Activated gamma-delta T cell treated with Interleukin-2 at 50 U/mL for 16 hours (primary cell): ENCODE data around the gene WFDC2.
A peak's percentile ranks its signal among the peaks of the same experiment; 100 is the strongest.

Experiments used
- DNase-seq: peaks from one replicate; pipeline ENCODE4 v3.0.0-alpha.2; 2020

The WFDC2 gene, protein sequence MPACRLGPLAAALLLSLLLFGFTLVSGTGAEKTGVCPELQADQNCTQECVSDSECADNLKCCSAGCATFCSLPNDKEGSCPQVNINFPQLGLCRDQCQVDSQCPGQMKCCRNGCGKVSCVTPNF

DNA sequence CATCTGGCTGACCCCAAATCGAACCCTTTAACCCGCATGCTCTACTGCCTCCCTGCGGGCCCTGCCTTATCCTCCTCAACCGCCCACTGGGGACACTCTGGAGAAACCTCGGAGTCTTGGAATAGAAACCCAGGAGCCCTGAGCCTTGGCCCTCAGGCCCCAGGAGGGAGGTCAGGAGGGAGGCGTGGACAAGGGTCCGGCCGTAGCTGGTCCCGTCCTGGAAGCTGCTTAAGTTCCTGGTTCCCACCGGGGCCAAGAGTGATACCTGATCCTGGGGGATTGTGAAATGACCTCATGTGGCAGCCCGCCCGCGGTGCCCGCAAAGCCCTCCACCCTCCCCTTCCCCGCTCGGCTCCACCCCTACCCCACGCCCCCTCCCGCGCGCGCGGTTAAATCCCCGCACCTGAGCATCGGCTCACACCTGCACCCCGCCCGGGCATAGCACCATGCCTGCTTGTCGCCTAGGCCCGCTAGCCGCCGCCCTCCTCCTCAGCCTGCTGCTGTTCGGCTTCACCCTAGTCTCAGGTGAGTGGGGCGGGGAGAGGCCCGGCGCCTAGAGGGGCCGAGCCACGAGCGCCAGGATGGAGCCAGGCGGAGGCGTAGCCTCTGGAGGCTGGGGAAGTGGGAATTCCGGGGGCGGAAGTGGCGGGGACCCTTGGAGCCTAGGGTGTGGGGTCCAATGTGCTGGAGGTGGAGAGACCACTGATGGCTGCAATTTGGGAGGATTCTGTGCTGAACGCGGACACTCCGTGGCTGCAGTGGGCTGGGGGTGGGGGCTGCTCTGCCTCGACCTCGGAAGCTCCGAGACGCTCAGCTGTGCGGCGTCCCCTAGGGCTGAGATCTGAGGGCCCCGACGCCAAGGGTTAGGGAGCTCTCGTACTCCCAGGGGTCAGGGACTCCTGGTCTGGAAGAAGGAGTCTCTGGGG is at the start of gene WFDC2:
WFDC2 (plus strand) TSS at position 418 of the 926 bp plus-strand sequence; CDS start at position 447, 29 bp downstream.
- no peak for DNase-seq

DNA sequence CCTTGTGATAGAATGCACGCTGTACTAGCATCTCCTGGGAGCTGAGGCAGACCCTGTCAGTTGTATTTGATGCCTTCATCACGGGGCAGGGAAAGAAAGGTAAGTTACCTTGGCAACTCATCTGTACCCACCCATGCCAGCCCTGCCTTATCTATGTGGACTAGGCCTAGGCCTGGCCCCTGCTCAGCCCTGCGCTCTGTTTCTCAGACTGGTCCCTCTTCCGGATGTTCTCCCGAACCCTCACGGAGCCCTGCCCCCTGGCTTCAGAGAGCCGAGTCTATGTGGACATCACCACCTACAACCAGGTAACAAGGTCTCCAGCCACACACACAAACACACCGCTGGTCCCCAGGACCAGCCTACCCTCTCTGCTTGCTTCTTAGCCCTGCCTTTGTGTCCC is 49.4 kb upstream of the WFDC2 start:
- DNase-seq: no peak

DNA sequence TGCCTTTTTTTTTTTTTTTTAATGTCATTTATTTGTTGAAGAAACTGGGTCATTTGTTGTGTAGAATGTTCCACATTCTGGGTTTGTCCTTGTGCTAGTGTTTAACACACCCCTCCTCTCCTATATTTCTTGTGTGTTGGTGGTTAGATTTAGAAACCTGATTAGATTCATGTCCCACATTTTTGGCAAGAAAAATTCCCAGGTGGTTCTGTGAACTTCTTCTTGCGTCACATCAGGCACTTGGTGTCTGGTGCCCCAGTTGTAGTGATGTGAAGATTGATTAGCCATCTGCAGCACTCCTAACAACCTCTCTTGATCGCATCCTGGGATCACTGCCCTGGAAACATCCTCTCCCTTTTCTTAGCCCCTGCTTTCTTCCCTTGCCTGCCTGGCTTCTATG is 45.9 kb upstream of the WFDC2 start:
- DNase-seq: no peak

DNA sequence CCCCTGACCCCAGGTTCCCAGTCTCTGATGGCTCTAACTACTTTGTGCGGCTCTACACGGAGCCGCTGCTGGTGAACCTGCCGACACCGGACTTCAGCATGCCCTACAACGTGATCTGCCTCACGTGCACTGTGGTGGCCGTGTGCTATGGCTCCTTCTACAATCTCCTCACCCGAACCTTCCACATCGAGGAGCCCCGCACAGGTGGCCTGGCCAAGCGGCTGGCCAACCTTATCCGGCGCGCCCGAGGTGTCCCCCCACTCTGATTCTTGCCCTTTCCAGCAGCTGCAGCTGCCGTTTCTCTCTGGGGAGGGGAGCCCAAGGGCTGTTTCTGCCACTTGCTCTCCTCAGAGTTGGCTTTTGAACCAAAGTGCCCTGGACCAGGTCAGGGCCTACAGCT is 44.0 kb upstream of the WFDC2 start:
- no peak for DNase-seq

DNA sequence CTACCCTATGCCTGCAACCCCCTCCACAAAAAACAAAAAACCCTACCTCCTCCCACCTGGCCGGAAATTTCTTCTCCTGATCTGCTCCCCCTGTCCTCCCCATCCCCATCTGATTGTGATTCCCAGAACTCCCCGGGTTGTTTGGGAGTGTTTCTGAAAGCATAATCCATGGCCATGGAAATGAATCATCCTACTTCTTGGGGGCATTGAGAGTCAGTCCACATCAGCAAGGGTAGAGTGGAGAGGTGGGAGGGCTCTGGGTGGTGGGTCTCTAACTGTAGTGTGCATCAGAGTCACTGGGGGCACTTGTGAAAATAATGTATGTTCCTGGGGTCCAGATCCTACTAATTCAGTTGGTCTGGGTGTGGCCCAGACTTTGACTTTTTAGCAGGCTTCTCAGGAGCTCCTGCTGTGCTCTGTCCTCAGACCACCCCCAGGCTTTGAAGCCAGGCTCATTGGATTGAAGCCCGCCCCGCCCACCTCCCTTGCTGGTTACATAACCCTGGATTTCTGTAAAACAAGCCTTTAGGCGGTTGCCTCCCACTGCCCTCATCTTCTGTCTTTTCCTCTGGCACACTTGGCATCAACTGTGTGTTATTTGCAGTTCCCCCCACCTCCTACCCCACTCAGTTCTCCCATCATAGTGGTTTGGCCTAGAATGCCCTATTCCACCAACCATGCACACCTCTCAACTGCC is 43.1 kb upstream of the WFDC2 start:
- no peak for DNase-seq

DNA sequence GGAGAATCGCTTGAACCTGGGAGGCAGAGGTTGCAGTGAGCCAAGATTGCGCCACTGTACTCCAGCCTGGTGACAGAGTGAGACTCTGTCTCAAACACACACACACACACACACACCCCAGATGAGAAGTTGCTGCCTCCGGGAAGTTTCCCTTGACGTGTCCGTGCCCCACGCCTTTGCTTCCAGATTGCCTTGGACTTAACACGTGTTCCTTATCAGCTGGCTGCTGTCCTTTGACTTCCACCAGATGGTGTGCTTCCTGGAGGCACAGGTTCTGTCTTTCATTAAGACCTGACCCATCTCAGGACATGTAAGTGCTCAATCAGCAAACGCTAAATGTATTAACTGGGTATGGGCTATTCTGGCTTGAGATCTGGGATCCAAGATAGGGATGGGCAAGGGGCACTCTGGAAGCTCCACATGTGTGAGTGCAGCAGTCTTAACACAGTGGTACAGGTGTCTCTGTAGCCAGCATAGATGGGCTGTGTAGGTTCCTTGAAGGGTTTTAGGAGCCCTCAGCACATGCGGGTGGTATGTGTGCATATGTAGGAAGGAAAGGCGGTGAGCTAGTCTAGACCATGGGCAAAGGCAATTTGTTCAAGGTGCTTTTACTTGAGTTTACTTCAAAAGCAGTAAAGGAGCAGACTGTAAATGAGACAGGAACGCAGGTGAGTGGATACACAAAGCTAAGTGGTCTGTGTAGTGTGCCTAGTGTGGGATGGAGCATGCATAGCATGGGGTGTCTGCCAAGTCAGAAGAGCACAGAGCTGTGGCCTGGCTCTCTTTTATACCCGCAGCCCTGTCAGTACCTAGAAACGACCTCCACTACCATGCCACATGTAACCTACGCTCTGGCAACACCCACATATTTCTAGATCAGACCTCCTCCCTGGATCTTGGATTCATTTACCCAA is 42.1 kb upstream of the WFDC2 start:
- DNase-seq: no peak

DNA sequence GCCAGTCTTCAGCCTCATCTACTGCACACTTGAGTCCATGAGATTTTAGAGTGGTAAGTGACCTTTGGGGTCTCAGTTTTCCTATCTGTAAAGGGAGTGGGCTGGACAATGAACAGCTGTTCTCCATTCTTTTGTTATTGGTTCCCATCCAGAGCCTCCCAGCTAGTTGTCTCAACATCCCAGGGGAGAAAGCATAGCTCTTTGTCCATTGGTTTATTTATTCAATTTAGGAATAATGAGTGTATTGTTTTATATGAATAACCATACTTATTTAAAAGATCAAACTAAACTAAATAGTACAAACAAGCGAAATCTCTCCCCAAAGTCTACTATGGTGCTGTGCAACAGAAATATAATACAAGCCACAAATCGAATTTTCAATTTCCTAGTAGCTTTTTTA is 39.9 kb upstream of the WFDC2 start:
- no peak for DNase-seq

DNA sequence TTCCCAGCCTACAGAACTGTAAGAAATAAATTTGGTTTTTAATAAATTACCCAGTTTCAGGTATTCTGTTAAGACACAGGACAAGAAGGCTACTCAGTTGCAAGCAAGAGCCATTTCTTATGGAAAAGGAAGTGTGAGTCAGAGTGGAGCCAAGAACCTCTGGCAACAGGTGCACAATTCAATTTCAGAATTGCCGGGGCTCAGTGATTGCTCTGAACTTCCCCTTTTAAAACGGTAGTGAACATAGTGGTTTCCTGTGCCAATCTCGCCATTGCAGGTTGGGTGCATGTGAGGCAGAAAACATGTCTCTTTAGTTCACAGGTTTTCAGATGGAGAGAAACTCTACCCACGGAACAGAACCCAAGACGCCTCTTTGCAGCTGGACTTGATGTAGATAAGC is 37.3 kb upstream of the WFDC2 start:
- no peak for DNase-seq

DNA sequence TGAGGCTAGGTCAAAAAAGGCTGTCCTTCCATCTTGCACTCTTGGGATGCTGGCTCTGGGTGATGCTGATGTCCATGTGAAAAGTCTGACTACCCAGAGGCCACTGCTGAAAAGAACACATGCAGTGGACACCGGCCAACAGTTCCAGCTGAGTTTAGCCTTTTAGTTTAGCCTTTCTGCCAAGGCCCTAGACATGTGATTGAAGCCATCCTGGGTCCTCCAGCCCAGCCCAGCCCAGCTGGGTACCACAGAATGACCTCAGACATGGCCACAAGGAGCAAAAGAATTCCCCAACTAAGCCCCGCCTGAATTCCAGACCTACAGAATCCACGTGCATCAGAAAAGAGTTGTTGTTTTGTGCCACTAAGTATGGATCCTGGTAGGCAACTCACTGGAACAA is 36.2 kb upstream of the WFDC2 start:
- no peak for DNase-seq

DNA sequence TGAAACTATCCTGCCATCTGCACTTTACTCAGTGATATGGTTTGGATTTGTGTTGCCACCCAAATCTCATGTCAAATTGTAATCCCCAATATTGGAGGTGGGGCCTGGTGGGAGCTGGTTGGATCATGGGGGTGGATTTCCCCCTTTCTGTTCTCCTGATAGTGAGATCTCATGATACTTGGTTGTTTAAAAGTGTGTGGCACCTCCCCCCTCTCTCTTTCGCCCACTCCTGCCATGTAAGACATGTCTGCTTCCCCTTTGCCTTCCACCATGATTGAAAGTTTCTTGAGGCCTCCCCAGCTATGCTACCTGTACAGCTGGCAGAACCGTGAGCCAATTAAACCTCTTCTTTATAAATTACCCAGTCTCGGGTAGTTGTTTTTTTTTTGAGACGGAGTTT is 35.6 kb upstream of the WFDC2 start:
- no peak for DNase-seq

DNA sequence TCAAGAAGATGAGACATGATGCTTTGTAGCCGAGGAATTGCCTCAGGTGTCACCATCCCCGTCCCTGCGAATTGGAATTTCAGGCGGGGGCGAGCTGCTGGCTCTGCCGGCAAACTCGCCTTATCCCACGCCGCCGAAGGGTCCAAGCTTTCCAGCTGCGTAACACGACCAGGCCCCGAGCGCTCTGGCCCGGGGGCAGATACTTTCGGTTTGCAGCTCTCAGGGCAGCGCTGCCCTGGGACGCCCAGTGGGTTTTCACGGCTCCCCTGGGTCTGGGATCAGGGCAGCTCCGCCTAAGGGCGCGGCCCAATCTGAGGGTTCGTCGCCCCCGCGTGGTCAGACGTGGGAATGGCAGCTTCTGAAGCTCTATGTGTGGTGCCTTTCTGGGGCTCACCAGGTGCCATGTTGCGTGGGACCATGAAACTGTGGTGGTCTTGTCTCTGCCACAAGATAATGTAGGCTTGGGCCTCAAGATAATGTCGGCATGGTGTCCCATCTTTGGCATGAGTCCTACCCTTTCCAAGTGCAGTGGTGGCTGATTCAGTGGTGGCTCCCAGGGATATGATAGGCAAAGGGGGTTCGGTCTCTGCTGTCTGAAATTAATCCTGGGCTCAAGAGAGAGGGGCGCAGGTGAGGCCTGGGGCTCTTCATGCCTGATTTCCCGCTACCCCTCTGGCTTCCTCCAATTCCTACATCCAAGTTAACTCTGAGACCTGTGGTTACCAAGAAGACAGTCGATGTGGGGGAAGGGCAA is 32.6 kb upstream of the WFDC2 start:
- peak; percentile 91 for DNase-seq

DNA sequence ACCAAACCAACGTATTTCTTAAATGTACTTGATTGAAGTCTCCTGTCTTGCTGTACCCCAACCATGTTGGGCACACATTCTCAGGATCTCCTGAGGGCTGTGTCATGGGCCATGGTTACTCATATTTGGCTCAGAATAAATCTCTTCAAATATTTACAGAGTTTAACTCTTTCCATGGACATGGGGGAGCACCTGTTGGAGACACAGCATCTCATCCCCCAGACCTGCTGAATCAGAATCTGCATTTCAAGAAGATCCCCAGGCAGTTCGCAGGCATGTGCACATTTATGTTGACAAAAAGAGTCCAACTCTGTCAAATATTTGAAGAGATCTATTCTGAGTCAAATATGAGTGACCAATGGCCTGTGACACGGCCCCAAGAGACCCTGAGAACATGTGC is 29.1 kb upstream of the WFDC2 start:
- no peak for DNase-seq

DNA sequence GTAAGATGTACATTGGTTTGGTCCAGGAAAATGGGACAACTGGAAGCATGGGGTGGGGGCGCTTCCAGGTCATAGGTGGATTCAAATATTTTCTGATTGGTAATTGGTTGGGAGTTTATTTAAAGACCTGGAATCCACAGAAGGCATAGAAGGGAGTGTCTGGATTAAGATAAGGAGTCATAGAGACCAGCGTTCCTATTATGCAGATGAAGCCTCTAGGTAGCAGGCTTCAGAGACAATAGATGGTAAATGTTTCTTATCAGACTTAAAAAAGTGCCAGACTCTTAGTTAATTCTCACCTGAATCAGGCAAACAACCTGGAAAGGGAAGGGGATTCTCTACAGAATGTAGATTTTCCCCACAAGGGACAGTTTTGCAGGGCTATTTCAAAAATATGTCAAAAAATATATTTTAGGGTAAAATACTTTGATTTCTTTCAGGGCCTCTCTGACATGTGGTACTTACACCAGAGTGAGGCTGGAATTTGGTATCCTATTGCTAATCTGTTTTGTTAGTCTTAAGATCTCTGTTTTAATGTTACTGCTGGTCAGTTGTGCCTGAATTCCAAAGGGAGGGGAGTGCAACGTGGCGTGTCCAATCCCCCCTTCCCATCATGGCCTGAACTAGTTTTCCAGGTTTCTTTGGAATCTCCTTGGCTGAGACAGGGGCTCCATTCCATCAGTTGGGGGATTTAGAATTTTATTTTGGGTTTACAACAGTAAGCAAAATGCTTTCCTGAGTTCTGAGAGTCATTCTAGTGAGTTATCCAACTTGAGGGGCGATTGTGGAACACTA is 28.5 kb upstream of the WFDC2 start:
- no peak for DNase-seq

DNA sequence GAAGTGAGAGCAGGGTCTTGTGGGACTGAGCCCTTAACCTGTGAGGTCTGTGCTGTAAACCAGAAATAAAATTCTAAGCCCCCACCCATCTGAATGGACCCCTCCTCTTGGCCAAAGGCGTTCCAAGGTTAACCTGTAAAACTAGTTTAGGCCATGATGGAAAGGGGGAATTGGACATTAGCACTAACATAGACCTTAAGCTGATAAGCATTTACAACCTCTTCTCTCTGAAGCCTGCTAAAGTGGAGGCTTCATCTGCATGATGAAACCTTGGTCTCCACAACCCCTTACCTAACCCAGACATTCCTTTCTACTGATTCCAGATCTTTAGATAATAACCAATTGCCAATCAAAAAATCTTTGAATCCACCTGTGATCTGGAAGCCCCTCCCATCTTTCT is 27.8 kb upstream of the WFDC2 start:
- no peak for DNase-seq

DNA sequence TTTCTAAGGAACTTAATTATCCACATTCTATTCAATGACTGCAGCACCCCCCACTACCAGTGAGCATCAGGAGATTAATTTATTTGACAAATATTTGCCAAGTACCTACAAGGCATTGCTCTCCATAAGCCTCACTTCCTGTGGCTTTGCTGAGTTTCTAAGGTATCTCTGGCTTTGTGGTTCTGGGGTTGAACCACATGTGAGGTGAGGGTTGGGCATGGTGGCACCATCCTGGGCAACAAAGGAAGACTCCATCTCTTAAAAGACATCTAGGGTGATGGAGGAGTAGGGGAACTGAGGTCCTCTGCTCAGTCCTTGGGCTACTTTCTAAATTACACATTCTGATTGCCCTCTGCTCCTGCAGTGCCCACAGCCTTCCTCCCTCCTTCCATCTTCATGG is 25.5 kb upstream of the WFDC2 start:
- DNase-seq: peak; percentile 26

DNA sequence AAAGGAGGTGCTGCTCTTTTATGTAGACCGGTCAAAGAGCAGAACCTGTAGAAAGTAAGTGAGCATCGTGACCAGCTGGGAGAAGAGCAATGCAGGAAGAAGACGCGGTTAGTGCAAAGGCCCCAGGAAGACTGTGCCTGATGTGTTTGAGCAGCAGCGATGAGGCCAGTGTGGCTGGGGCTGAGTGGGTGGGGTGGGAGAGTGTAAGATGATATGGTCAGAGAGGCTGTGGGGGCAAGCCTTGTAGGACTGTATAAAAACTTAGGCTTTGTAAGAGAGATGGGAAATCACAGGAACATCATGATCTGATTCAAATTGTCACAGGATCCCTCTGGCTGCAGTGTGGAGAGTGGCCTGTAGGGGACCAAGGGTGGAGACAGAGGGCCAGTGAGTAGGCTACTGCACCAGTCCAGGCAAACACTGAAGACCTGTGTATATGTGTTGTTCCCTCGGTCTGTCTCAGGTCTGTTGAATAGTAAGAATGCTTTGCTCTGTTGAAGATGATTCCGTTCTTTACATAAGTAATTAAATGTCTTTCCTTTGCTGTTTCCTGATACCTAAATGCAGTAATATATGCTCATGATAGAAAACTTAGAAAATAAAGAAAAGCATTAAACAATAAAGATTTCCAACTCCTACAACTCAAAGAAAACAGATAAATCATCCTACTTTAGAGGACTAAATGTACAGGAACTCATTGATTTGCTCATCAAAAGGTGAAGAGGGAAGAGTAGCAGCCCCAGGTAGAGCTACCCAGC is 23.6 kb upstream of the WFDC2 start:
- DNase-seq: no peak

DNA sequence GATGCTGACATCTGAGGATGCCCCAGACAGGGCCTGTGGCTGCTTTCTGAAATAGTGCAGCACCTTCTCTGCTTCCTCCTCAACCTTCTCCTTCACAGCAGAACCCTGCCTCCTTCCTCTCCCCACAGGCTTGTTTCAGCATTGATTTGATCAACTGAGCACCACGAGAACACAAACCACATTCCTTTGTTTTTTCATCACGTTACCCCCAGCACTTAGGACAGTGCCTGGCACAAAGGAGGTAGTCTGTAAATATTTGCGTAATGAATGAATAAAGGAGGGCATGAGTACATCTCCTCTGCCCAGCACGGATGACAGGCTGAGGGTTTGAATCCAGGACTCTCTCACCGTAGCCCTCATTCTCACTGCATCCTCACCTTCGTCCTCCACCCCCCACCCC is 21.3 kb upstream of the WFDC2 start:
- no peak for DNase-seq

DNA sequence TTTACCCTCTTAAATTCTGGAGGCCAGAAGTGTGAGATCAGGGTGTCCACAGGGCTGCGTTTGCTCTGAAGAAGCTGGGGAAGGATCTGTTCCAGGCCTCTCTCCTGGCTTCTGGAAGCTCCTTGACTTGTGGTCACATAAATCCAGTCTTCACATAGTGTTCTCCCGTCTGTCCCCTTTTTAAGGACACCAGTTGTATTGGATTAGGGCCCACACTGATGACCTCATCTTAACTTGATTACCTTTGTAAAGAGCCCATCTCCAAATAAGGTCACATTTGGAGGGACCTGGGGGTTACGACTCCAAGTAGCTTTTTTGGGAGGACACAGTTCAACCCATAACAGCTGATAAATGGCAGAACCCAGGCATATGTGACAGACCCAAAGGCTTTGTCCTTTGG is 20.0 kb upstream of the WFDC2 start:
- no peak for DNase-seq

DNA sequence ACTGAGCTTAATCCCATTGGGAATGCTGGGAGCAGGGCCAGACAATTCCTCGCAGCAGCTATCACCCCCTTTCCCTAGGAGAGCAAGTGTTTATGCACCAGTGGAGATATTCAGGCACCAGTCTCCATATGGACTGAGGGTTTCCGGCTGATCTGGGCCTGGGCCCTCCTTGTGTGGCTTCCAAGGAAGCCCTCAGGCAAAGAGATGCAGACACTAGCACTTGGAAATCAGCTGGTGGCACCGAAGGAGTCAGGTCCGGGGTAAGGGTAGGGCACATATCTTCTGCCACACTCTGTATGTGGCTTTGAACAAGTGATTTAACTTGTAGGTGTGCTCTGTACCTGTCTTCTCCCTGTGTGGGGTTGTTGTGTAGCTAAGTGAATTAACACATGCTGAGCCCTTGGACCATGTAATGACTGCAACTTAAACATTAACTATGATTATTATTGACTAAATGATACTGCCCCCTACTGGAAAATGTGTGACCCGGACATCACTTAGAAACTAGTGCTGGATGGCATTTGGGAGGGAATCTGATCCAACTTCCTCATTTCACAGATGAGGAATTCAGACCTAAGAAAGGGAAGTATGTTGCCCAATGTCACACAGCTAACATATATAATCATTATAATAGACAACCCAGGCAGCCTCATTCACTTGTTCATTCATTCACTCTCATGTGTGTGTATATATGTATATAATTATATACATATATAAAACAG is 19.3 kb upstream of the WFDC2 start:
- no peak for DNase-seq

DNA sequence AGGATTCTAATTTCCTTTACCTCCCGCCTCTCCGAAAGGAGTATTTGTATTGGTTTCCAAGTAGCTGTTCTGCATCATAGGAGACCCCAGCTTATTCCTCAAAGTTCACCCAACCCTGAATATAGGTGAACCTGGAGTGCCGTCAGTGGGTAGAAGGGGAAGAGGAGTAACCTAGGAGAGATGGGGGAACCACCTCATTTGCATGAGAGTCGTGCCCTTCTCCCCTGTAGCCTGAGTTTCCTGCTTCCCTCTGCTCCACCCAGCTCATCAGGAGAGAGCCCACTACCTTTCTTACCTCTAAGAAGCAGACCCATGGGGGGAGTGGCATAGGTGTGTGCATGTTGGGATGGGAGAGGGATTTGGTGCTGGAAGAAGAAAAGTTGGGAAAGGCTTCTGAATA is 17.3 kb upstream of the WFDC2 start:
- DNase-seq: no peak
